Cerebellar cortex (tissue), 1 donor: Measurements from ENCODE around the gene XIAP.
A peak's percentile ranks its signal among the peaks of the same experiment; 100 is the strongest.
"Not testable (repeated sequence)": the region's sequence is repeated elsewhere in the genome, so short reads cannot be mapped to it uniquely, and the experiment has no call there.

Experiments used
- DNase-seq: peaks from one replicate; pipeline ENCODE4 v3.0.0-alpha.2; 2015; ENCODE audit warnings: low spot score

Gene XIAP

DNA sequence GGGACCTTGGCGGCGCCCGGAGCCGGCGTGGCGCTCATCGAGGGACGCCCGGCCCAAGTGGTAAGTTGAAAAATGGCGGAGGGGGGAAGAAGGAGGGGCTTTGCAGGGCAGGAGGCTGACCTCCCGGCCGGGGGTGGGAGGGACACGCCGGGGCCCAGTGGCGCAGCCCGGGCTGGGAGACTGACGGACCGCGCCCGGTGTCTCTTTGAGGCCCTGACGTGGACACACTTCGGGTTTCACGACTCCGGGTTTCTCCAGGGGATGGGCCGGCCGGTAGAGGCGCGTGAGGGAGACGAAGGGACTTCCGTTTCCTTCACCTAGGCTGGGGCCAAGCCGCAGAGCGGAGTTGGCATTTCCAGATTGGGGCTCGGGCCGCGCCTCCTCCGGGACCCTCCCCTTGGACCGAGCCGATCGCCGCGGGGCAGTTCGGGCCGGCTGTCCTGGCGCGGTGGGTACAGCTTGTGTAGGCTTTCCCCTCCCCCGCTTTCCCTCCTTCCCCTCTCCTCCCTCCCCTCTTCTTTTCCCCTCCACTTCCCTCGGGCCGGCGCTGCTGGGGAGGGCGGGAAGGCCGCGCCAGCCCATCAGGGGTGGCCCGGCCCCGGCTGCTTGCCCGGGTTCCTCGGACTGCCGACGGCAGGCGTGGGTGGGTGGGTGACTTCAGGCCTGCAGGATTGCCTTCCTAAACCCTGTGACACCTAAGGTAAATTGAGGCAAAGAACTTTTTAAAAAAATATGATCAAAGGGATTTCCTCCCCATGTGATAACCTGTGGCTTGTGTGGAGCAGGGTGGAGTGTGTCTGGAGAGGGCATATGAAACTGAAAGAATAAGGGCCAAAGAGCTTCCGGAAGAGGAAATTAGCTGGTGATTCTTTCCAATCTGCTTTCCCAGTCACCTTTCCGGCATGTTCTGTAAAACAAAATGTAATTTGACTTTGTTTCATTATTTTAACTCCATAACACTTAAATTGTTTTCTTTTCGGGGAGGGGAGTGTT, at the start of gene XIAP:
Gene XIAP, plus strand, starts transcription at position 208 of the 993 bp plus-strand sequence. CDS start 25,610 bp downstream, outside the sequence.
- DNase-seq: peak; percentile 79

GRCh38 chrX:123814343-123814742, 45.5 kb upstream of the XIAP start:
- no peak for DNase-seq

GRCh38 chrX:123814934-123815394, 44.9 kb upstream of the XIAP start:
- not testable (repeated sequence) for DNase-seq

GRCh38 chrX:123817288-123817894, 42.5 kb upstream of the XIAP start:
- no peak for DNase-seq

- no peak for DNase-seq
These were observed 41.6 kb upstream of the XIAP start for GRCh38 chrX:123818243-123818642.

- DNase-seq: no peak
These were observed 36.9 kb upstream of the XIAP start for GRCh38 chrX:123822965-123823364.

- DNase-seq: no peak
These were observed 29.5 kb upstream of the XIAP start for GRCh38 chrX:123830309-123830708.

- DNase-seq: peak; percentile 74
These were observed 26.5 kb upstream of the XIAP start for GRCh38 chrX:123833387-123833786.

DNA sequence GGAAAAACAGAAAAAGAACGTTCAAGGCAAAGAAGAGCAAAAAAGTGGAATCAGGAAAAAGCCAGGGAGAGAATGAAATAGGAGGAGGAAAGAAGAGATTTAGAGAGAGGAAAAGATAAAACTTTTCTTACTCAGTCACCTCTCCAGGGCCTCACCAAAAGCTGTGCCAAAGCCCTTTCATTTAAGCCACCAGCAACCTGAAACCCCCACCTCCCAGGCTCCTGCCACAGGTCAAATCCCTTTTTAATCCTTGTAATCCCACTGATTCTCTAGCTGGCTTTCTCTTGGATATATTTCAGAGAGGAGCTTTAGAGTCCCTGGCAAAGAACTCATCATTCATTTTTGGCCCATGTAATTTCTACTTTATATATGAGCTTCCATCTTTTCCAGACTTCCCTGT, 25.7 kb upstream of the XIAP start:
- DNase-seq: peak; percentile 34

DNA sequence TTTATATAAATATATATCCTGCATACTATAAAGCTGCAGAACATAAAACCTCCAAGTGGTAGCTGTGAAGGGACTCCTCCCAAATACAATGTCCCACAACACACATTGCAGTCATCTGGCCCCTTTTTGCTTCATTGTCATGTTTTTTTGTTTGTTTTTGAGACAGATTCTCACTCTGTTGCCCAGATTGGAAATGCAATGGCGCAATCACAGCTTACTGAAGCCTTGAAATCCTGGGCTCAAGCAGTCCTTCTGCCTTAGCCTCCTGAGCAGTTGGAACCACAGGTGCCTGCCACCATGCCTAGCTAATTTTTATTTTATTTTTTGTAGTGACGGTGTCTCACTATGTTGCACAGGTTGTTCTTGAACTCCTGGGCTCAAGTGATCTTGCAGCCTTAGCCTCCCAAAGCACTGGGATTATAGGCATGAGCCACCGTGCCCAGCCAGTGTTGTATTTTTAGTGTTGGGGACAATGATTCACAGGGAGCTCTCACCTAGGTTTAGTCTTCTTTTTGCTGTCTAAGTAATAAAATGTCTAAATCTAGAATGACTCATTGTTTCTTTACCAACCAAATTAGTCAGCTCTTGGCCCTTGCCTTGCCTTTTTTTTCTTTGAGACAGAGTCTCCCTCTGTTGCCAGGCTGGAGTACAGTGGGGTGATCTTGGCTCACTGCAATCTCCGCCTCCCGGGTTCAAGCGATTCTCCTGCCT, 24.0 kb upstream of the XIAP start:
- DNase-seq: peak; percentile 11

- not testable (repeated sequence) for DNase-seq
These were observed 14.7 kb upstream of the XIAP start for GRCh38 chrX:123845129-123845528.

DNA sequence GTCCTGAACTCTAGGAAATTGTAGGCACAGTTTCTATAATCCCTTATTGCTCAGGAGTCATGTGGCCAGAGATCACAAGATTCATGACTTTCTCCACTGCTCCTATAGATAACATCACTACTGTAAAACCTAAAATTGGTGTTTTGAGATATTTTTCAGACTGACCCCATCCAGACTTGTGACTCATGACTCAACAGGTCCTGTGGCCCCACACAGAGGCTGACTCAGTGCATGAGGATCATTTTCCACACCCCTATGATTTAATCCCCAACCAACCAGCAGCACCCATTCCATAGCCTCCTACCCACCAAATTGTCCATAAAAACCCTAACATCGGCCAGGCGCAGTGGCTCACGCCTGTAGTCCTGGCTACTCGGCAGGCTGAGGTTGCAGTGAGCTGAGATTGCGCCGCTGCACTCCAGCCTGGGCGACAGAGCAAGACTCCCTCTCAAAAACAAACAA, 13.2 kb upstream of the XIAP start:
- DNase-seq: peak; percentile 59

DNA sequence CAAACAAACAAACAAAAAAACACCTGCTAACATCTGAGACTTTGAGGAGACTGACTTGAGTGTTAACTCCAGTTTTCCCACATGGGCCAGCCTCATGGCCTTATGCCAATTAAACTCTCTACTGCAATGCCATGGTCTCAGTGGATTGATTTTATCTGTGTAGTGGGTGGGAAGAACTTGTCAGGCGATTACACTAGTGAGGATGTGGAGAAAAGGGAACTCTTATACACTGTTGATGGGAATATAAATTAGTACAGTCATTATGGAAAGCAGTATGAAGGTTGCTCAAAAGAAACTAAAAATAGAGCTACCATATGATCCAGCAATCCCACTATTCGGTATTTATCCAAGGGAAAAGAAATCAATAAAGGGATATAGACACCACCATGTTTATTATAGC, 12.8 kb upstream of the XIAP start:
- no peak for DNase-seq

DNA sequence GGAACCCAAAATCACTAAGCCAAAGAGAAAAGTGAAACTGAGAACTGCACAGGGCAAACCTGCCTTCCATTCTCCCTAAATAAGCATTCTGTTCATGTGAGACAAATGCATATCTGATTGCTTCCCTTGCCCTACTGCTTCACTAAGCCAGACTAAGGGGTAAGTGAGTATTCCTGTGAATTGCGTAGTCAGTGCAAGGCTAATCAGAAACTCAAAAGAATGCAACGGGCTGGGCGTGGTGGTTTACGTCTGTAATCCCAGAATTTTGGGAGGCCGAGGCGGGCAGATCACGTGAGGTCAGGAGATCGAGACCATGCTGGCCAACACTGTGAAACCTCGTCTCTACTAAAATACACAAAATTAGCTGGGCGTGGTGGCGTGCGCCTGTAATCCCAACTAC, 10.8 kb upstream of the XIAP start:
- no peak for DNase-seq

DNA sequence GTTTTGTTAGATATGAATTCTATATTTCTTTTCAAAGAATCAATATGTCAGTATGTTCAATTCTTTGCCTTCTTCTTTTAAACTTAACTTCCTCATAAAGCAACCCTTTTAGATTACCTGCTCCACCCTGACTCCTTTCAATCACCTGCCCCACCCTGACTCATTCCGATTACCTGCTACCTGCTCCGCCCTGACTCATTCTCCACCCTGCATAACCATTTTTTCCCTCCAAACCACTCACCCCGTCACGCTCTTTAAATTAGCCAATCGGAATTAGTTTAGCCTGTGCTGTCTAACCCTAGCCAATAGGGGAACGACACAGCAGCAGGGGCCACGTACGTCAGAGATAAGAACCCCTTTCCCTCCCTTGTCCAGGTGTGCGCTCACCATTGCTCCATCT, 9.9 kb upstream of the XIAP start:
- not testable (repeated sequence) for DNase-seq

DNA sequence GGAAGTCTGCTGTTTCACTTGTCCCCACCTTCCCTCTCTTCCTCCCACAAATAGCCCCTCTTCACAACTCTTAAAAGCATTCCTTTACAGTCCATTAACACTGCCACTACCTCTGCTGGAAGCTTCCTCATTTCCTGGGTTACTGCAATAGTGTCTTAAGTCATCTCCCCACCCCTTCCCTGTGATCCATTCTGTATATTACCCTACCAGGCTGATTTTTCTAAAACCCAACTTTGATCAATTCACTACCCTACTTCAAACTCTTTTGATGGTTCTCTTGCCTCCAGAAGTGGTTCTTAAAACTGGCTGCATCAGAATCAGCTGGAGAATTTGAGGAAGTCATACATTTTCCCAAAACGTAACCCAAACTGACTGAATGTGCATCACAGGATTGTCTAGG, 8.8 kb upstream of the XIAP start:
- peak; percentile 33 for DNase-seq

- DNase-seq: no peak
These were observed 5.5 kb upstream of the XIAP start for GRCh38 chrX:123854329-123854728.

- DNase-seq: no peak
These were observed 426 bp upstream of the XIAP start for GRCh38 chrX:123859409-123859845.

DNA sequence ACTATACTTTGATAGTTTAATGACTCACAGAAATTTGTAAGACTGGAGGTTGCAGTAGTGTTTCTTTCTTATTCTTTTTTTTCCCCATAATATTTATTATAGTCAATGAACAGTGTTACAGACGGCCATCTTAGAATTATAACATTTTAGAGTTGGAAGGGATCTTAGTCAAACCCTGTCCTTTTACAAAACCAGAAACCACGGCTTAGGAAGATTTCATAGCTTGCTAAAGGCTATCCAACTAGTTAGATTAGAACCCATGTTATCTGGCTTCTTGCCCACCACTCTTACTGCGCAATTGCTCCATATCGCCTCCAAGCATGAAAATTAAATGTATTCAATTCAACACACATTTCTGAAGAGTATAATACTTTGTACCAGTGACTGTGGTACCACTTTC, 1.1 kb downstream of the XIAP start:
- peak; percentile 21 for DNase-seq

GRCh38 chrX:123869488-123869887, 9.6 kb downstream of the XIAP start:
- no peak for DNase-seq

DNA sequence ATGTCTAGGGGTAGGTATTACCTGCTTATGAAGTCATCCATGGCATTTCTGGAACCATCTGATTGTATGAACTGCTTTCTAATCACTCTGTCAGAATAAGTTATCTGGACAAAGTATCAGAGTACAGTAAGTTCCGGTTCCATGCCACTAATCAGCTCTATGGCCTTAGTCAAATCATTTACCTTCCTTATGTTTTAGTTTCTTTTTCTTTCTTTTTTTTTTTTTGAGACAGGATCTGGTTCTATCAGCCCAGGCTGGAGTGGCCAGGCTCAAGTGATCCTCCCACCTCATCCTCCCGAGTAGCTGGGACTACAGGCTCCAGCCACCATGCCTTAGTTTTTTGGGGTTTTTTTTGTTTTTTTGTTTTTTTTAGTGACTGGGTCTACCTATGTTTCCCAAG, 11.5 kb downstream of the XIAP start:
- DNase-seq: no peak

DNA sequence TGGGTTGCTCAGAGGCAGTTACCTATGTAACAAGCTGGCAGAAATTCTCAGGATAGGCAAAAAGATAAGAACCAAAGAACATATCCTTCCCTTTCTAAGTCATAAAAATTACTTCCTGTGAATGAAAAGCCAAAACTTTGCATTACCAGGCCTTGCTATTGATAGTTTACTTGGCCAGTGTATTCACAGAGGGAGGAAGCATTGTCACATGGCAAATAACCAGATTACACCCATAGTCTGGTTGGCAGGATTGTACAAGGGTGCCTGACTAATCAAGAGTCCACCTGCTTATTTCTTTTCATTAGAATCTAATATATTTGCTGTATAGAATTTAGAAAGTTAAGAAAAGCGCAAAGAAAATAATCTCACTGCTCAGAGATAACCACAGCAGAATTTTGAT, 14.1 kb downstream of the XIAP start:
- no peak for DNase-seq
